Measurements from ENCODE around the gene SLC7A1. TPM values are rescaled to one million over a fixed set of nuclear protein-coding genes. Genes with fewer than 3 reads are reported as not detected.

SLC7A1 gene
- total RNA-seq, 1 donor from 2014 or later: 36.1 TPM

- no peak for DNase-seq
Measured at GRCh38 chr13:29583073-29583785, 12.3 kb downstream of the SLC7A1 start.

- DNase-seq: no peak
Measured at GRCh38 chr13:29582171-29582570, 13.3 kb downstream of the SLC7A1 start.

DNA sequence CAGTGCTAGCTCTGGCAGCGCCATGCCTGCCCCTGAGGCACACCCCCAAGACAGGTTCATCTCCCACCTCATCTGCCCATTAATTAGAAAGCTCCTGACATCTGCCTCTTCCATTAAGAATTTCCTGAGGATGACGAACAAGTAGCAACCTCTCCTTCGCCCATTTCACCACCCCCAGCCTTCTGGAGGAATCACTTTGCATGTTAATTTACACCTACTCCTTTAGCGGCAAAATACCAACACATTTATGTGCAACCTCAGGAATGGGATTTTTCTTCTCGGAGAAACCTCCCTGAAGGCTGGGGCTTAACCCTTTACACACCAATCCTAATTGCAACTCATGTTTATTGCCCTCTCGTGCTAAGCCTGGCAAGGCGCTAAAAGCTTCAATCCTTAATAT is 13.8 kb downstream of the SLC7A1 start:
- DNase-seq: no peak

- DNase-seq: no peak
Measured at GRCh38 chr13:29579094-29579493, 16.4 kb downstream of the SLC7A1 start.

DNA sequence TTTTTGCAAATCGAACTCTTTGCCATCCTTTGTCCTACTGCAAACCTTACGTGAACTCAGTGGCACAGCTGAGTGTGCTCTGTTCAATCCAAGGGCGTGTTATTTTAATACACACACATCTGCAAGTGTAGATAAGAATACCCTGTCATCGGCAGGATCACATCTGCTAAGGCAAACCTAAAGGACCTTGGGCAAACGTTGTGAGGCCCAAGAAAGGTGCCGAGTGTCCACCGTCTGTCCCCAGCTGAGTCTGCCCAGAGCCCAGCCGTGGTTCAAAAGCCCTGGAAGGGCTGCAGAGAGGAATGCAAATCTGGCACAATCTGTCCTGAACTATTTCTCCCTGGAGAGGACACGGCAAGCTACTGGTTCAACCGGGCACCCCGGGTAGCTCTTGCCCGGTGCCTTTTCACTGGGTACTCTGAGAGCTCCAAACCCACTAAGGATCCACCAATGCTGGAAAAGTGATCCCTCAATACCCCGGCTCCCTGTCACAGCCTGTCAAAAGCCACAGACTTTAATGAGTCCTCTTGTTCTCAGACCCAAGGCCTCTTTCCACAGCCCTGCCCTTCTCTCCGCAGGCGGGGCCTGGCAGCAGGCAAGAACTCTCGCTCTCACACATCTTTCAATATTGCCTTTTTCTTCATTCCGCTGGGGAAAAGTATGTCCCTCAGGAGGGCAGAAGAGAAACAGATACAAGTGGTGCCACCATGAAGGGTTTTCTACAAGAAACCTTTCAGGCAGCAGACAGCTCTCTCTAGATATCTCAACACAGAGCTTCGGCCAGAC is 17.0 kb downstream of the SLC7A1 start:
- no peak for DNase-seq

- no peak for DNase-seq
Measured at GRCh38 chr13:29577136-29578051, 18.1 kb downstream of the SLC7A1 start.

DNA sequence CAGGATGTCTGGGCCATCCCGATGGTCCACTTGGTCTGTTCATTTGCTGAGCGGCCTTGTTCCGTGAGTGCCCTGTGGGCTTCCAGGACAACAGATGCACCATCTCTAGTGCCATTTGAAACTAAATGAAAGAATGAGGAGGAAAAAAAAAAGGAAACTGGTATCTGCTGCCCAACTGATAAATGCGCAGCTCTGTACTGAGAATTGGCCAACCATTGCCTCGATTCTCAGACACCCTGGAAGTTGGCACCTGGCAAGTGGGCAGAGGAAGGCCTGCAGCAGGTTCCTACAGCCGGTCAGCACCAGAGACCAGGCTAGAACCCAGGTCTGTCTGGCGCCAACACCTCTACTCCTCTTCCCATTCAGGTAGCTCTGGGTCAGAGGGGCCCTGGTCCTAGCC is 18.9 kb downstream of the SLC7A1 start:
- no peak for DNase-seq

DNA sequence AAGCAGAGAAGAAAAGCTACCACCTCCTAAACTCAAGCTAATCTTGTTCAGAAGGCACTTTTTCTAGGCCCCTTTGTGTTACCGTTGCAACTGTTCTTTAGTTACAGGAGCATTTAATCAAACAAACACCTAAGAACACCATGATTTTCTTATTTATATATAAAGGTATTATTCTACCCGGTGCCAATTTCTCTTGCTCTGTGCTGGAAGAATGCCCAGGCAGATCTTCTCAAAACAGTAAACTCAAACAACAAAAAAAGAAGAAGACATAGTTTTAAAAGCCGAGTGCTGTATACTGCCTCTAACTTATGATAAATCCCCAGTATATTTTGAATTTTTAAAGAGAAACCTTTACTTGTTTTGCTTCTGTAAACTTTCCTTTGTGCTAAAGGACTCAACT is 20.4 kb downstream of the SLC7A1 start:
- no peak for DNase-seq

DNA sequence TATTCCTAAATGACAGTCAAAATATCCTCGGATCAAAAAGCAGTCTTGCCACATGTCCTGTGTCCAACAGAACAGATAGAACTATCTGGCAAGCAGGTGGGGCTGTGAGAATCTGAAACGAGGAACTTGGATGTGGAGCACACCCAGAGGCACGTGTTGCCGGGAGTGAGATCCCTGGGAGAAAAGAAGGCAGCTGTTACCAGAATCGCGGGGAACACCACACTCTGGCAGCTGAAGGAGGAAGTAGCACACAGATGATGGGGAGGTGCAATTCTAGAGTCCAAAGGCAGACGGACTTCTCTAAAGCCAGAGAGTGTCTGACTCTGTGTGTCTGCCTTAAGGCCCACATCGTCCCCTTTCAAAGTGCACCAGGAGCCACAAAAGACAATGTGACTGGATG is 22.3 kb downstream of the SLC7A1 start:
- peak; percentile 87 for DNase-seq

GRCh38 chr13:29572575-29572974 is 22.9 kb downstream of the SLC7A1 start:
- DNase-seq: no peak

- no peak for DNase-seq
Measured at GRCh38 chr13:29571876-29572570, 23.5 kb downstream of the SLC7A1 start.

GRCh38 chr13:29570051-29570654 is 25.3 kb downstream of the SLC7A1 start:
- no peak for DNase-seq

DNA sequence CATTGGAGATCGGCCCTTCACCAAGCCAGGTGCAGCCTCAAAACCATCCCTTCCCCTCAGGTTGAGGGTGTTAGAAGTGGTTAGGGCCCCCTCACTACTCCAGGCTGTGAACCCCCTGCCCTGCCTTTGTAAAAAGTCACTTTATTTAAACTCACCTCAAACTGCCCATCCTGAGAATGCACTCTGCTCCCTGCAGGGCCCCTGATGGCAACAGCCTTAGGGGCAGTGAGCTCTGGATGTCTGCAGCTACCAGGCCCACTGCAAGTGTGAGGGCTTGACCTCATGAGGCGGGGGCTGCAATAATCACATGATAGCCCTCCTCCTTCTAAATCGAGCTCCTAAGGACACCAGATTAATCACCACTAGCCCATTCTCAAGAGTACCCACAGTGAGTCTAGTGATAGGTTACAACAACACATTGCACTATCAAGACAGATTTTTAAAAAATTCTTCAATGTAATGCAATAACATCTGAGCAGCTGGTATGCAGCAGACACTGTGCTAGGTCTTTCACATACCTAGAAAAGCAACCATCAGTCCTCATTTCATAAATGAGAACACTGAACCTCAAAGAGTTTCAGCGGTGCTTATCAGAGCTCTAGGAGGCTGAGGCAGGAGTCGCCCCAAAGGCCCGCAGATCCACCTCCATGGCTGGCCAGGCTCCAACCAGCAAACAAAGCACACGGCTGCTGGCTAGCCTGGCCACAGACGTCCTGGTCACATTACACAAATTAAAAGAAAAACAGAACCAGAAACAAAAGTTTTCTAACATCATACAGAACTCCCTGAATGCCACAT is 26.0 kb downstream of the SLC7A1 start:
- DNase-seq: no peak

- DNase-seq: no peak
Measured at GRCh38 chr13:29568731-29569130, 26.8 kb downstream of the SLC7A1 start.

GRCh38 chr13:29567411-29567810 is 28.1 kb downstream of the SLC7A1 start:
- no peak for DNase-seq

DNA sequence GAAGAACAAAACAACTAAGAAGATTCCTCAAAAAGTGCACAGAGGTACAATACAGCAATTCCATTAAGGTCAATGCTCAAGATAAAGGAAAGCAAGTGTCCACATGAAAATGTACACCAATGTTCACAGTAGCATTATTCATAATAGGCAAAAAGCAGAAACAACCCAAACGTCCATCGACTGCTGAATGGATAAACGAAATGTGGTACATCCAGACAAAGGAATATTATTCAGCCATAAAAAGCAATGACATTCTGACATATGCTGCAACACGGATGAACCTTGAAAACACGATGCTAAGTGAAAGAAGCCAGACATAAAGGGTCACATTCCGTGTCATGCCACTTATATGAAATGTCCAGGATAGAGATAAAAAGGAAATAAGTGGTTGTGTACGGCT is 29.3 kb downstream of the SLC7A1 start:
- DNase-seq: no peak

- DNase-seq: no peak
Measured at GRCh38 chr13:29564818-29565217, 30.7 kb downstream of the SLC7A1 start.

DNA sequence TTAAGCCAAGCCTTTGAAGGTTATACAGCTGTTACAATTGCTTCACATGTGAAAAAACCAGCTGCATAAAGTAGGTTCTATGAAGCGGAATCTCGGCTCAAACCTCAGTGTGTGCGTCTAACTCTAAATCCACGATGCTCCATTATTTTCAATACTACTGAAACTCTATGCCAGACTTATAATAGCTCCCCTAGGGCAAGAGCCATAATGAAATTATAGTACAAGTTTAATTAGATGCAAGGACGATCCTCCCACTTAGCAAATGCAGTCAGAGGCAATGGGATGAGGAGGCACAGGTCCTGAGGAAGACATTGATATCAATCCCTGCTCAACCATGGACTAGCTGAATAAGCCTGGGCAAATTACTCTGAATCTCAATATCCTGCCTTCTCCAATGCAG is 31.1 kb downstream of the SLC7A1 start:
- DNase-seq: no peak

DNA sequence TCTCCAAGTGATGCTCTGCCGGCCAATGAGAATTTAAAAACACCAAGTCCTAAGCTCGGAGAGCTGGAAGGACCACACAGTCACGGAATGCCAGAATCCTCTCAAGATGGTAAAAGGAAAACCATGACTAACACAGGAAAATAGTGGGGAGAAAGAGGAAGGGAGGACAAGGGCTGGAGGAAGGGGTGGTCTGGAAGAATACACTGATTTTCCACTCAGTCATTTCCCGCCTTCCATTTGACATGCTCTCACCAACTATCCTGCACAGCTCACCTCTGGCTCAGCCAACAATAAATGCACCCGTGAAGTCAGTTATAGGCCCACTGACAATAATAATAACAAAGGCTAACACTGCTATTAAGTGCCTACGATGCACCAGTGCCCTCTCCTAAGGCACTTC is 31.5 kb downstream of the SLC7A1 start:
- no peak for DNase-seq

DNA sequence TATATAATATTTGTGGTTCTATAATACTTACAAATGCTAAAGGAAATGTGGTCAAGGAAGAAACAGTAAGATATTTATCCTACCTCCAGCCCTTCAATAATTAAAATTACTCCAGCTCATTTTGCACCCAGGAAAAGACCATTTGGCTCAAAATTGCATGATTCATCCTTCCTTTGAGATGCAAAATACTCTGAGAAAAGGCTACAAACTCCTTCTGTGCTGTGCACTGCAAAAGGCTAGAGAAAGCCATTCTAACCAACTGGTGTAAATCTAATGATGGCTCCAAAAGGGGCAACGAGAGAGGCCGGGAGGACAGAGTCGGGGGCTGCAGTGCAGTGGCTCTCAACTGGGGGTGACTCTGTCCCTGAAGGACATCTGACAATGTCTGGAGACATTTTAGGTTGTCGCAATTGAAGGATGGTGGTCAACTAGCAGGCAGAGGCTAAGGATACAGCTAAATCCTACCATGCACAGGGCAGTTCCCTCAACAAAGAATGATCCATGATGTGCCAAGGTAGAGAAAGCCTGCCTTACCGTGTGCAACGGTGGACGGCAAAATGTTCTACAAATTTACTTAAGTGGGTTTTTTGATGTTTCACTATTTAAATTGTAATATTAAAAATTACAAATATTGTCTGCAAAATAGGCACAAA is 32.6 kb downstream of the SLC7A1 start:
- no peak for DNase-seq

Measured in tongue (tissue), 2 donors.